ENCODE results near the gene SCEL. TPM values are rescaled to one million over a fixed set of nuclear protein-coding genes. Genes with fewer than 3 reads are reported as not detected.

SCEL gene
- total RNA-seq, 6 experiments from 2014 or later = not detected

- H3K4me3 Mint-ChIP-seq = no peak overlapping the region
- no peak for TF ChIP-seq CTCF (IDR thresholded peaks at IDR 0.05)
- no peaks in the 10 kb centered on the region for H3K36me3 Mint-ChIP-seq (ENCODE audit: low read depth)
- H3K27ac Mint-ChIP-seq = no peak overlapping the region
- H3K9me3 Mint-ChIP-seq = no peaks in the 10 kb centered on the region
- H3K27me3 Mint-ChIP-seq (ENCODE audit: insufficient read depth) = no peaks in the 10 kb centered on the region; the same call in none of the 2 replicates
- no peak for DNase-seq
- H3K4me1 Mint-ChIP-seq (ENCODE audit: low read depth) = peaks cover 11% of the 10 kb centered on the region; the same call in 1 of the 2 replicates
These were observed 13.7 kb upstream of the SCEL start for GRCh38 chr13:77521595-77522367.

DNA sequence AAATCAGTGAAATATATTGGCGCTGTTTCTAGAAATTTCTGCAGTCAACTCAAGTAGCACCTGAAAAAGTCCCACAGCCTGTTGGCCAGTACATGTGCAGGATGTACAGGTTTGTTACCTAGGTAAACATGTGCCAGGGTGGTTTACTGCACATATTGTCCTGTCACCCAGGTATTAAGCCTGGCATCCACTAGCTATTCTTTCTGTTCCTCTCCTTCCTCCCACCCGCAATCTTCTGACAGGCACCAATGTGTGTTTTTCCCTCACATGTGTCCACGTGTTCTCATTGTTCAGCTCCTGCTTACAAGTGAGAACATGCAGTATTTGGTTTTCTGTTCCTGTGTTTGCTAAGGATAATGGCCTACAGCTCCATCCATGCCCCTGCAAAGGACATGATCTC lies 13.1 kb upstream of the SCEL start:
- H3K9me3 Mint-ChIP-seq = no peaks in the 10 kb centered on the region
- no peaks in the 10 kb centered on the region for H3K36me3 Mint-ChIP-seq (ENCODE audit: low read depth)
- no peak overlapping the region for H3K27ac Mint-ChIP-seq
- DNase-seq = no peak
- no peak for TF ChIP-seq CTCF (IDR thresholded peaks at IDR 0.05)
- H3K4me3 Mint-ChIP-seq = no peak overlapping the region
- H3K27me3 Mint-ChIP-seq (ENCODE audit: insufficient read depth) = no peaks in the 10 kb centered on the region; the same call in none of the 2 replicates
- H3K4me1 Mint-ChIP-seq (ENCODE audit: low read depth) = peaks cover 11% of the 10 kb centered on the region; the same call in 1 of the 2 replicates

DNA sequence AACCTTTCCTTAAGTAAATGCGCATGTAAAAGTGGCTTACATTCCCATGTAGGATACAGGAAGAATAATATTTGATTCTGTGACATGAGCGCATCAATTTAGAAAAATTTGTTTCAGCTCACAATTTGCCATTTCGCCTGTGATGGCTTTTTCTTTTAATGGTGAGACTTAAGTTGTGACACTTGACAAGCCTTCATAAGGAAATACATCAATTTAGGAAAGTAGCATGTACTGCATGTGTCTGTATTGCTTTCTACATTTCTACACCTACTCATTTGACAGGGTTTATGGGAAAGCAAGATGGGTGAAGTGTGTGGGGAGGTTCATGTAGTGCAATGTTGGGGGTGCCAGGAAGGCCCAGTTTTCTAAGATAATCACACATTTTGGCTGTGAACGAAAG lies 12.1 kb upstream of the SCEL start:
- H3K27me3 Mint-ChIP-seq (ENCODE audit: insufficient read depth) = no peaks in the 10 kb centered on the region; the same call in 1 of the 2 replicates
- no peaks in the 10 kb centered on the region for H3K9me3 Mint-ChIP-seq
- no peak for DNase-seq
- H3K36me3 Mint-ChIP-seq (ENCODE audit: low read depth) = no peaks in the 10 kb centered on the region
- peaks cover 11% of the 10 kb centered on the region; the same call in 1 of the 2 replicates for H3K4me1 Mint-ChIP-seq (ENCODE audit: low read depth)
- H3K4me3 Mint-ChIP-seq = no peak overlapping the region
- TF ChIP-seq CTCF (IDR thresholded peaks at IDR 0.05) = no peak
- H3K27ac Mint-ChIP-seq = no peak overlapping the region

DNA sequence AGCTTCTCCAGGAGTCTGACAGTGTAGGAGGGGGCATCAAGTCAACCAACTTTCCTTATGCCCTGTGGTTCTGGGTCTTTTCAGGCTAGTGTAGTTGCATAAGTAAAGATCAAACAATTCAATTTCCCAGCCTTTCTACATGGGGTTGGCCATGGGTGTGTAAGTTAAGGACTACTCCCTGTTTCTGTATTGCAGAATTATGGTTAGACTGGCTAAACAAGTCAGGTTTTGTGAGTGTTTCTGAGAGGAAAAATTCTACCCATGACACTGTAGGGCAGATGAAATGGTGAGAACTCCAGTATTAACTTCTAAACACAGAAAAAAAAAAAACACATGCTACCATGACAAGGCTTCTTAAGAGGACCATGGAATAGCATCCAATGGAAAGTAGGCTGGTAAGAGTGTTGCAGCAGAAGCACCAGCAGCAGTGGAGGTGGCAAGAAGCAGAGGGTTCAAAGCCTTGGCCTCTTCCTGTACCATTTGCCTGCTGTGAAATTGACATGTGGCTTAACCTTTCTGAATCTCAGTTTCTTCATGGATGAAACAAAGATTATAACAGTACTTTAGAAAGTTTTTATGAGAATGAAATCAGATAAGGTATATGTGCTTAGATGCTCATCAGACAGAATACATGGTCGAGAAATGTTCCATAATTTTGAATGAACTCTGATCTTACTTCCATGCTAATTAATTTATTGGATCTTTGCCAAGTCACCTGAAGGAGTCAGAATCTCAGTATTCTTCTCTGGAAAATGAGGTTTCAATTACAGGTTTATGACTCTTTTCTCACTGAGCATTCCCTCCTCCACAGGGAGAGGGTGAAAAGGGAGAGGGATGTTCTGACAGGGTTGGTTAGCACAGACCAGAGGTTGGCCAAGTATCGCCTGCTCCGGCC lies 11.4 kb upstream of the SCEL start:
- no peak for TF ChIP-seq CTCF (IDR thresholded peaks at IDR 0.05)
- DNase-seq = no peak
- Mint-ChIP-seq H3K27ac (no peak overlapping the region), H3K9me3 (no peaks in the 10 kb centered on the region), H3K36me3 (ENCODE audit: low read depth) (no peaks in the 10 kb centered on the region), H3K27me3 (ENCODE audit: insufficient read depth) (no peaks in the 10 kb centered on the region; the same call in 1 of the 2 replicates), H3K4me3 (no peak overlapping the region), H3K4me1 (ENCODE audit: low read depth) (peaks cover 11% of the 10 kb centered on the region; the same call in 1 of the 2 replicates)

DNA sequence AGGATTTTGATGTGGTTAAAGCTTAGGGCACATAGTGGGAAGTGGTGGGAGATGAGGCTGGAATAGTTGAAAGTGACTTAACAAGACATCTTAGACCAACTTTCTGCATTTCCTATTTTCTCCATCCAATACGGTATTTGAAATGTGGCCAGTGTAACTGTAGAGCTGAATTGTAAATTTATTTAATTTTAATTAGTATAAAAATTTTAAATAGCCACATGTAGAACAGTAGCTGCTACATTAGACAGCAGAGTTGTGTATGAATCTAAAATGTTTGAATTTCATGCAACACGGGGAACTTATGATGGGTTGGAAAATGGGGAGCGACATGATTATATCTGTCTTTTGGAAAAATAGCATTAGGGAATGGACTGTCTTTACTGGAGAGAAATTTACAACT lies 7.1 kb upstream of the SCEL start:
- Mint-ChIP-seq H3K27ac (no peak overlapping the region), H3K27me3 (ENCODE audit: insufficient read depth) (no peaks in the 10 kb centered on the region), H3K9me3 (no peaks in the 10 kb centered on the region; the same call in 1 of the 2 replicates), H3K4me1 (ENCODE audit: low read depth) (no peaks in the 10 kb centered on the region), H3K36me3 (ENCODE audit: low read depth) (no peaks in the 10 kb centered on the region), H3K4me3 (no peak overlapping the region)
- no peak for DNase-seq
- TF ChIP-seq CTCF (IDR thresholded peaks at IDR 0.05) = no peak

Measured in HFFc6 (cell line).